Measurements from ENCODE around the gene ANKFY1. TPM values are rescaled to one million over a fixed set of nuclear protein-coding genes. Genes with fewer than 3 reads are reported as not detected.

The ANKFY1 gene
- total RNA-seq, 4 donors from 2014 or later = 53.0 to 69.9 (median 54.7) TPM

DNA sequence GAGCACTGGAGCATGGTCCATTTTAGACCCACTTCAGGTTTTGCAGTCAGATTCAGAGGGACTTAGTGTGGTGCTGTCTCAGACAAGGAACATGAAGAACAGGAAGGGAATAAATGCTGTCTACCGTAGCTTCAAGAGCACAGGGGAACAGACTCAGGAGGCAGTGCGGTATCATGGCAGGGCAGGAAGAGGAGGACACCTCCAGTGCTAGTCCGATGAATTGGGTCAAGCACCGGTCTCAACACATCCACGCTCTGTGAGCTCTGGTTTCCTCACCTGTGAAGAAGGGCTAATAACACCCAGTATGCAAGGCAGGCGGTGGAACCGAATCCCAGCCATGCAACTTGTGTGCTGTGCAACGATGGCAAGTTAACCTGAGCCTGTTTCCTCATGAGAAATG is 3.6 kb upstream of the ANKFY1 start:
- H3K27me3 ChIP-seq = no peaks in the 10 kb centered on the region
- no peak for TF ChIP-seq POLR2AphosphoS5 (IDR thresholded peaks at IDR 0.05)
- no peak for TF ChIP-seq EP300 (IDR thresholded peaks at IDR 0.05; ENCODE audit: low read depth)
- TF ChIP-seq, protein P1, sequence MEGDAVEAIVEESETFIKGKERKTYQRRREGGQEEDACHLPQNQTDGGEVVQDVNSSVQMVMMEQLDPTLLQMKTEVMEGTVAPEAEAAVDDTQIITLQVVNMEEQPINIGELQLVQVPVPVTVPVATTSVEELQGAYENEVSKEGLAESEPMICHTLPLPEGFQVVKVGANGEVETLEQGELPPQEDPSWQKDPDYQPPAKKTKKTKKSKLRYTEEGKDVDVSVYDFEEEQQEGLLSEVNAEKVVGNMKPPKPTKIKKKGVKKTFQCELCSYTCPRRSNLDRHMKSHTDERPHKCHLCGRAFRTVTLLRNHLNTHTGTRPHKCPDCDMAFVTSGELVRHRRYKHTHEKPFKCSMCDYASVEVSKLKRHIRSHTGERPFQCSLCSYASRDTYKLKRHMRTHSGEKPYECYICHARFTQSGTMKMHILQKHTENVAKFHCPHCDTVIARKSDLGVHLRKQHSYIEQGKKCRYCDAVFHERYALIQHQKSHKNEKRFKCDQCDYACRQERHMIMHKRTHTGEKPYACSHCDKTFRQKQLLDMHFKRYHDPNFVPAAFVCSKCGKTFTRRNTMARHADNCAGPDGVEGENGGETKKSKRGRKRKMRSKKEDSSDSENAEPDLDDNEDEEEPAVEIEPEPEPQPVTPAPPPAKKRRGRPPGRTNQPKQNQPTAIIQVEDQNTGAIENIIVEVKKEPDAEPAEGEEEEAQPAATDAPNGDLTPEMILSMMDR (IDR thresholded peaks at IDR 0.05) = no peak
- no peak for TF ChIP-seq POLR2A (IDR thresholded peaks at IDR 0.05)
- H3K4me3 ChIP-seq = no peak overlapping the region
- H3K9me3 ChIP-seq = no peaks in the 10 kb centered on the region
- no peak for DNase-seq
- H3K36me3 ChIP-seq = peaks cover 0 to 4% (median 0%) of the 10 kb centered on the region in 4 donors
- intact Hi-C loops (cut with DNase I; ENCODE audit: low total_unique reads) = no loop called here
- no peak overlapping the region for H3K27ac ChIP-seq
- H3K4me1 ChIP-seq = peaks cover 11 to 16% (median 15%) of the 10 kb centered on the region in 4 donors
- 95% methylated on average over 8 of the region's 8 CpGs; no CpG with 5 or more reads in 1 of the 2 donors for WGBS, 2 donors (ENCODE audit: low coverage in 1 of 2)
- in situ Hi-C loops (cut with MboI; ENCODE audit: low pct_ligation_motif_present in 1 of 4, low pct_unique_long_range_greater_than_20kb in 1 of 4, low sequenced_read_pairs in 3 of 4) = no loop called here

DNA sequence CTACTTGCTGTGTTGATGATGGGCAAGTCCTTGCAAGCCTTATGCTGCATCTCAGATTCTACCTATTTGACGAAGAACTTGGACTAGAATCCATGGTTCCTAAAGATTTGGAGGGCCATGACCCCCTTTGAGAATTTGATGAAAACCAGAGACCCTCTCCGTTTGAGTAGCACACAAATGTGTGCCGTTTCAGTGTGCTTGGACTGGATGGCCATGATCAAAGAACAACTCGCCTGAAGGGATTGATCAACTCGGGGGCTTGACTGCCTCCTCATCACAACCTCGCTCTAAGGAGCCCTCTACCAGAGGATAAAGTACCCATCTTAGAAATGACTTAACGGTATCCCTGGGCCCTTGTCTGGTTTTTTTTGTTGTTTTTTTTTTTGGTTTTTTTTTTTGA is 2.8 kb upstream of the ANKFY1 start:
- intact Hi-C loops (cut with DNase I; ENCODE audit: low total_unique reads) = no loop called here
- WGBS, 2 donors (ENCODE audit: low coverage in 1 of 2) = 78 to 81% methylated on average over 6 to 7 of the region's 7 CpGs
- TF ChIP-seq EP300 (IDR thresholded peaks at IDR 0.05; ENCODE audit: low read depth) (no peak), POLR2AphosphoS5 (IDR thresholded peaks at IDR 0.05) (no peak), POLR2A (IDR thresholded peaks at IDR 0.05) (no peak)
- TF ChIP-seq, protein P1 (IDR thresholded peaks at IDR 0.05) = no peak

DNA sequence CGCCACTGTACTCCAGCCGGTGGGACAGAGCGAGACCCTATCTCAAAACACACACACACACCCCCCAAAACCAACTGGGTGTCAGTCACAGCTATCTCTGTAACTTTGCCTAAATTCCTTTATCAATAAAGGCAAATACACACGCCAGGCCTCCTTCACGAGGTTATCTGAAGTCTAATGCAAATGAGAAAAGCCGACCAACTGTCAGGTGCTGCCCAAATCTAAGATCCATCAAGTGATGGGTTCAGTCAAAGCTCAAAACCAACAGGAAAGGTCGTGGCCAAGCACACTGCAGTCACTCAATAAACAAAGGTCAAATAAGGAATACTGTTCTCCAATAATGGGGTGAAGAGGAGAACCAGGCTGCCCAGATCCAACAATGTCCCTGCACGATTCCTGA is 1.1 kb downstream of the ANKFY1 start:
- in situ Hi-C loops (cut with MboI; ENCODE audit: low pct_ligation_motif_present in 1 of 4, low pct_unique_long_range_greater_than_20kb in 1 of 4, low sequenced_read_pairs in 3 of 4) = no loop called here
- intact Hi-C loops (cut with DNase I; ENCODE audit: low total_unique reads) = loop anchor here (5.0 kb wide), 1 partner anchor 45 kb away; no protein-coding TSS in a partner anchor
- peaks cover 0 to 8% of the 10 kb centered on the region in 2 donors for H3K9me3 ChIP-seq
- H3K4me1 ChIP-seq = peaks cover 17 to 32% (median 23%) of the 10 kb centered on the region in 4 donors
- TF ChIP-seq EP300 (IDR thresholded peaks at IDR 0.05; ENCODE audit: low read depth) = no peak
- peak overlapping the region; percentile 89 to 100 (median 94) for H3K4me3 ChIP-seq
- no peaks in the 10 kb centered on the region for H3K27me3 ChIP-seq
- peaks cover 0 to 6% (median 0%) of the 10 kb centered on the region in 4 donors for H3K36me3 ChIP-seq
- 0 to 37% methylated on average over 1 to 7 of the region's 8 CpGs for WGBS, 2 donors (ENCODE audit: low coverage in 1 of 2)
- peak overlapping the region; percentile 89 to 93 (median 92) for H3K27ac ChIP-seq
- DNase-seq = no peak

More for the DNA sequence above, 2.8 kb upstream of the ANKFY1 start:
- no peaks in the 10 kb centered on the region for H3K9me3 ChIP-seq
- no peak overlapping the region for H3K4me3 ChIP-seq
- no peak overlapping the region for H3K27ac ChIP-seq
- peaks cover 17 to 25% (median 23%) of the 10 kb centered on the region in 4 donors for H3K4me1 ChIP-seq
- no peaks in the 10 kb centered on the region for H3K27me3 ChIP-seq
- H3K36me3 ChIP-seq = no peaks in the 10 kb centered on the region
- in situ Hi-C loops (cut with MboI; ENCODE audit: low pct_ligation_motif_present in 1 of 4, low pct_unique_long_range_greater_than_20kb in 1 of 4, low sequenced_read_pairs in 3 of 4) = no loop called here
- no peak for DNase-seq

DNA sequence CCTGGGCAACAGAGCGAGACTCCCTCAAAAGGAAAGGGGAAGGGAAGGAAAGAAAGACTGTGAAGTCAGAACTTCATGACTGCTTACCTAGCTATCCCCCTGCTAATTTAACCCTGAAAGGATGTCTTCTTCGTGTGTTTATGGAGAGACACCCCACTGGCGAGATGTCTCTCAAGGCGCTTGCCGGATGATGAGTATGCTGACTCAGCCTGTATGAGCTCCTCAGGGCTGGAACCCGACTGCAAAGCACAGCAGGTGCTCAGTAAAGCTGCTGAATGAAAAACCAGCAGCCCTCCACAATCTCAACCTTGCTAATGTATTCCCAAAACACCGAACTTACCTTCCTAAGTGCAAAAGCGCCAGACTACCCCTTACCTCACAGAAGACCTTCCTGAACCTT is 2.3 kb downstream of the ANKFY1 start:
- TF ChIP-seq POLR2A (IDR thresholded peaks at IDR 0.05) = no peak
- no peak for TF ChIP-seq EP300 (IDR thresholded peaks at IDR 0.05; ENCODE audit: low read depth)
- no peaks in the 10 kb centered on the region for H3K27me3 ChIP-seq
- no peak for DNase-seq
- WGBS, 2 donors (ENCODE audit: low coverage in 1 of 2) = 80 to 94% methylated on average over 1 to 8 of the region's 8 CpGs
- in situ Hi-C loops (cut with MboI; ENCODE audit: low pct_ligation_motif_present in 1 of 4, low pct_unique_long_range_greater_than_20kb in 1 of 4, low sequenced_read_pairs in 3 of 4) = no loop called here
- peaks cover 0 to 6% (median 0%) of the 10 kb centered on the region in 4 donors for H3K36me3 ChIP-seq
- H3K27ac ChIP-seq = no peak overlapping the region
- no peak overlapping the region for H3K4me3 ChIP-seq
- peaks cover 0 to 8% of the 10 kb centered on the region in 2 donors for H3K9me3 ChIP-seq
- H3K4me1 ChIP-seq = peaks cover 17 to 32% (median 23%) of the 10 kb centered on the region in 4 donors
- intact Hi-C loops (cut with DNase I; ENCODE audit: low total_unique reads) = loop anchor here (5.0 kb wide), 1 partner anchor 44 kb away; no protein-coding TSS in a partner anchor

DNA sequence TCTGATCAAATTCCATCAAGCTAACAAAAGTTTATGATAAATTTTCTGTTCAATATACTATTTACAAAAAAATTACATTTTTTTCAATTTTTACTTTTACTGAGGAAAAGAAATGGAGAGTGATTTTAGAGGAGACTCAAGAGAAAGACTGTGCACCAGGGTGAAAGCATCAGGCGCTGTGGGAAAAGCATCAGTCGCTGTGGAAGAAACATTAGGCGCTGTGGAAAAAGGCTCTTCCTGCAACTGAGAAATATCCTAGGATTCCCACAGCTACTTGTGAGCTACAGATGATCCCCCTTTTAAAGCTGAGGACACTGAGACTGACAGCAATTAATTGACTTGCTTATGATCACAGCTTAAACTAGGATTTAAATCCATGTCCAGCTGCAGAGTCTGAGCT is 4.9 kb downstream of the ANKFY1 start:
- DNase-seq = no peak
- Histone ChIP-seq H3K4me1 (peaks cover 11 to 24% (median 14%) of the 10 kb centered on the region in 4 donors), H3K36me3 (peaks cover 0 to 6% (median 0%) of the 10 kb centered on the region in 4 donors), H3K9me3 (peaks cover 0 to 8% of the 10 kb centered on the region in 2 donors), H3K27me3 (no peaks in the 10 kb centered on the region), H3K27ac (no peak overlapping the region), H3K4me3 (no peak overlapping the region)
- intact Hi-C loops (cut with DNase I; ENCODE audit: low total_unique reads) (no loop called here), in situ Hi-C loops (cut with MboI; ENCODE audit: low pct_ligation_motif_present in 1 of 4, low pct_unique_long_range_greater_than_20kb in 1 of 4, low sequenced_read_pairs in 3 of 4) (no loop called here)
- TF ChIP-seq POLR2A (IDR thresholded peaks at IDR 0.05) = no peak
- TF ChIP-seq, protein P1 (IDR thresholded peaks at IDR 0.05) = no peak
- TF ChIP-seq POLR2AphosphoS5 (IDR thresholded peaks at IDR 0.05) = no peak
- no peak for TF ChIP-seq EP300 (IDR thresholded peaks at IDR 0.05; ENCODE audit: low read depth)
- 99 to 100% methylated on average over 3 of the region's 3 CpGs for WGBS, 2 donors (ENCODE audit: low coverage in 1 of 2)
